SH-SY5Y (cell line): Measurements from ENCODE around the gene GEMIN4.

Experiments
- GATA2 ChIP-seq: IDR thresholded peaks from 2 replicates; pipeline ENCODE4 v1.6.1; 2011; ENCODE audit warnings: mild to moderate bottlenecking, low read depth, low read length
- GATA3 ChIP-seq: IDR thresholded peaks from 2 replicates; pipeline ENCODE4 v1.6.1; 2011; ENCODE audit warnings: low read depth, mild to moderate bottlenecking, low read length, moderate library complexity

GEMIN4 gene

DNA sequence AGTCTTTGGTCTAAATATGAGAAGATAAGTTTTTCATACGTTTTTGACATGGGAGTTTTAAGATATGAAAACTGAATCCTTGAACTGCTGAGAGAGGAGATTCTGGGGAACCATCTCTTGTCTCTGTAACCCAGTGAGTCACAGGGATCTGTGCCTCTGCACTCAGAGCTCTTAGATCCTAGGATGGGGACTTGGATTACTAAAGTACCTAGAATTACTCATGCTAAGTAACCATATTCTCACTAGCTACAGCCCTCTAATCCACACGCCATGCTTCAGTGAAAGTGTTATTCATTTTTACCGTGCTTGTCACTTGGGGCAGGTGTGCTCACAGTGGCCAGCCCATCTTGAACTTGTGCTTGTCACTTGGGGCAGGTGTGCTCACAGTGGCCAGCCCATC is 32.1 kb upstream of the GEMIN4 start:
- no peak for TF ChIP-seq GATA3
- no peak for TF ChIP-seq GATA2

- TF ChIP-seq GATA3 (no peak), GATA2 (no peak)
Measured at GRCh38 chr17:781805-782731, 30.0 kb upstream of the GEMIN4 start, which contains the start of the genes GLOD4 and MRM3. Gene GLOD4 (minus strand): TSS chr17:782280. CDS start chr17:782255, 25 bp downstream. Gene MRM3 (plus strand): TSS chr17:782353. CDS start chr17:782379, 26 bp downstream.

- no peak for TF ChIP-seq GATA3
- TF ChIP-seq GATA2: no peak
Measured at GRCh38 chr17:778096-778495, 26.0 kb upstream of the GEMIN4 start.

DNA sequence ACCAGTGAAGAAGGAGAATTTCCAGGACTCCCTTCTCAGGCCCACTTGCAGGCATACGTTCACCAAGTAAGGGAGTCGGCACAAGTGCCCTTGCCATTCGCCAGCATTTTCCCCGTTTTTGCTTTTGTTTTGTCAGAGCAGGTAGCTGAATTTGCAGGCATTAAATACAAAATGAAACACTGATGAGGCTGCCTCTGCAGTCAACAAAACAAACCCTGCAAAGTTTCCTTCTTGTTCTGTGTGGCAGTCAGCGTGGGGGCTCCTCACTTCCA is 22.2 kb upstream of the GEMIN4 start:
- TF ChIP-seq GATA2 (no peak), GATA3 (no peak)

- TF ChIP-seq GATA2 (no peak), GATA3 (no peak)
Measured at GRCh38 chr17:773467-774312, 21.6 kb upstream of the GEMIN4 start.

GRCh38 chr17:773016-773415 is 21.0 kb upstream of the GEMIN4 start:
- no peak for TF ChIP-seq GATA3
- TF ChIP-seq GATA2: no peak

DNA sequence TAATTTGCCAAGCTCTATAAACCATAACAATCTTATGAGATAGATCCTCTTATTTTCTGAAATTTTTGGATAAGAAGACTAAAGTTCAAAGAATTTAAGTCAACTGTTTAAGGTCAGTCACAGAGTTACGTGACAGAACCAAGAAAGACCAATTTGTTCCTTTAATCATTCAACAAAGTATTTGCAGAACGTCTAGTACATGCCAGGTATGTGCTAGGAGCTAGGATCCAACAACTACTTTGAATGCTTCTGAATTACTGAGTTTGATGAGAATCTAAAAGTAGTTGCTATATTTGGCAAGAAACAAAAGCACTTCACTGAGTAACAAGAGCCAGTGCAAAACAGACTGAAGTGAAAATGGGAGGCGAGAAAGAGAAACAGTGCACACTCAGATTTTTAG is 15.0 kb upstream of the GEMIN4 start:
- TF ChIP-seq GATA2 (no peak), GATA3 (no peak)

DNA sequence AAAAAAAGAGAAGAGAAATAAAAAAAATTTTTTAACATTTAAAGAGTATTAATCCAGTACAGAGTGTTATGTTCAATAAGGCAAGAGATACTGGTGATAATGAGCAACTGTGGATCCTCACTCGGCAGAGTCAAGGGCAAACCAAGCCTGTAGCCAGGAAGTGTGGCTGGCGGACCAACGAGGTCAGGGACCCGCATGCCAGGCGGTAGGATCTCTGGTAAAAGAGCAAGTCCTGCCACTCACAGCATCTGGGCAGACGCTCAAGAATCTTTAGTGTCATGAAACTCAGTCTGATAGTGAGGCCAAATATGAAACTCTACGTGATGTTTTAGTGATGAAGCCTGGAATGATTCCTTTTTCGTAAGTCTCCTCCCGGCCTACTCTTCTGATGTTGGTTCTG is 8.3 kb upstream of the GEMIN4 start:
- TF ChIP-seq GATA2 (no peak), GATA3 (no peak)

- TF ChIP-seq GATA3 (no peak), GATA2 (no peak)
Measured at GRCh38 chr17:759964-760363, 7.9 kb upstream of the GEMIN4 start.

GRCh38 chr17:753418-753817 is 1.4 kb upstream of the GEMIN4 start:
- TF ChIP-seq GATA2: no peak
- no peak for TF ChIP-seq GATA3

GRCh38 chr17:752620-753219 is 656 bp upstream of the GEMIN4 start:
- TF ChIP-seq GATA3: no peak
- no peak for TF ChIP-seq GATA2

GRCh38 chr17:751269-752001 is 629 bp downstream of the GEMIN4 start:
- no peak for TF ChIP-seq GATA3
- TF ChIP-seq GATA2: no peak; the same call in 1 of the 2 replicates

DNA sequence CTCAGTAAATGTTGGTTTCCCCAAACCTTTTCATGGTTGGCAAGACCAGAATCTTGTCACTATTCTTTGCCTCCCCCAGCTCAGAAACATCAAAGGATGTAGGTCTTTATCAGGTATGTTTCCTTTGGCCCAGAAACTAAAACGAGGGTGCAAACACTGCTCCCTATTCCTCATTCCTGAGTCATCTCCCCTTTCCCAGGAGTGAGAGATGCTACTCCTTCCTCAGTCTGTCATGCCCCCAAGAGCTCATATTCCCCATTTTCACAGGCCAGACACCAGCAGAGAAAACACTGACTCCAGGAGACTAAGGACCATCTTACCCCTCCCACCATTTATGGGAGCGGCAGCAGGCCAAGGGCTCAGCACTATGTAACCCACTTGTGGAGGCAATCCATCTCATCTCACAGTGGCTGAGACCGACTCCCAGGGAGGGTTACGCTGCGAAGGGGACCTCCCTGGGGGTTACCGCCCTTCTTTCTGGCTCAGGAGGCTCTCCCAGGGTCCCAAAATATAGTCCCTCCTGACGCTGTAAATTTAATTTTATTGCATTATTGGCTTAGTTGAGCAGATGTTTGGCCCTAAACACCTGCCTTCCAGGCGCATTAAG is 1.5 kb downstream of the GEMIN4 start:
- TF ChIP-seq GATA2 (no peak), GATA3 (no peak)
